Omental fat pad (tissue), 4 donors: ENCODE data around the gene PEX26. TPM values are rescaled to one million over a fixed set of nuclear protein-coding genes. Genes with fewer than 3 reads are reported as not detected.

Source experiments
- ATAC-seq: fragments of 150-250 bp; one replicate; pipeline ENCODE4 v1.9.1; 2016; ENCODE audit warnings: mild to moderate bottlenecking, moderate library complexity; ENCODE audit not compliant: low FRiP score
- DNase-seq: peaks from one replicate; pipeline ENCODE4 v3.0.0-alpha.2; 2019; ENCODE audit warnings: low spot score
- CTCF ChIP-seq, 3 donors: fragments of 450-650 bp; IDR thresholded peaks; one replicate each; pipeline ENCODE4 v1.5.1; 2016 to 2017; ENCODE audit warnings: antibody characterized with exemption in 3 of 3, mild to moderate bottlenecking in 3 of 3, moderate library complexity in 2 of 3
- small RNA-seq: library from RNA; depleted of rRNA; stranded (forward); fragments of <200 nt; gene quantifications from one replicate; pipeline ENCODE3, GENCODE V24; 2016
- total RNA-seq, 4 donors: library from RNA; depleted of rRNA; stranded (reverse); fragments of >200 nt; gene quantifications; one replicate each; pipeline ENCODE4 v1.1.0, GENCODE V29; 2016

The PEX26 gene
- total RNA-seq, 4 donors from 2014 or later: 19.5 to 32.0 (median 24.1) TPM

- ATAC-seq (no peak), DNase-seq (no peak)
Measured at GRCh38 chr22:18152519-18152918, 74.7 kb downstream of the PEX26 start.

GRCh38 chr22:18154821-18155390 is 77.1 kb downstream of the PEX26 start:
- no peak for TF ChIP-seq CTCF (IDR thresholded peaks at IDR 0.05)
- ATAC-seq: no peak
- no peak for DNase-seq

More at GRCh38 chr22:18152519-18152918, 74.7 kb downstream of the PEX26 start:
- TF ChIP-seq CTCF (IDR thresholded peaks at IDR 0.05): no peak

Small RNA genes lying within 50 kb of the gene (small RNA-seq; reads per million reads assigned to genes)
- not detected for gene AC016027.5

Other genes starting within 250 kb of the PEX26 start
- gene MICAL3, start 53.4 kb upstream of the PEX26 start, total RNA-seq: 10 to 100 TPM; 23.9 to 49.2 (median 34.5) TPM
- gene TUBA8, start 32.8 kb downstream of the PEX26 start, total RNA-seq: 10 to 100 TPM in 1 of 4 donors, 1 to 10 TPM in 3; 3.2 to 12.1 (median 4.4) TPM
- gene USP18, start 72.2 kb downstream of the PEX26 start, total RNA-seq: 10 to 100 TPM; 12.4 to 32.0 (median 15.9) TPM